ENCODE measurements around the gene GGTA1.
"Not testable (repeated sequence)": the region's sequence is repeated elsewhere in the genome, so short reads cannot be mapped to it uniquely, and the experiment has no call there.

Gene GGTA1

GRCh38 chr9:121518634-121519033 lies 19.0 kb upstream of the GGTA1 start:
- no peak overlapping the region for H2AFZ ChIP-seq (ENCODE audit: low read depth, low read length, severe bottlenecking)
- no peak for TF ChIP-seq CTCF (IDR thresholded peaks at IDR 0.05; ENCODE audit: insufficient read depth, low read length, poor library complexity, severe bottlenecking)
- no peak for TF ChIP-seq EZH2phosphoT487 (conservative IDR thresholded peaks at IDR 0.05; ENCODE audit: low read length)
- no peaks in the 10 kb centered on the region for H3K36me3 ChIP-seq (ENCODE audit: low read length)
- no peaks in the 10 kb centered on the region for H4K20me1 ChIP-seq (ENCODE audit: low read depth, low read length)
- no peak overlapping the region for H3K27ac ChIP-seq (ENCODE audit: low read depth, low read length)
- H3K4me2 ChIP-seq (ENCODE audit: low read depth, low read length, poor library complexity, severe bottlenecking): no peak overlapping the region
- H3K79me2 ChIP-seq (ENCODE audit: insufficient read depth, low read length): no peaks in the 10 kb centered on the region
- no peak overlapping the region for H3K9ac ChIP-seq (ENCODE audit: low read length)
- no peaks in the 10 kb centered on the region for H3K9me3 ChIP-seq (ENCODE audit: insufficient read depth, low read length)
- H3K27me3 ChIP-seq (ENCODE audit: low read length): no peaks in the 10 kb centered on the region
- H3K4me3 ChIP-seq (ENCODE audit: insufficient read depth, low read length, poor library complexity, severe bottlenecking): no peak overlapping the region
- no peaks in the 10 kb centered on the region for H3K9me2 ChIP-seq (replicated peaks; ENCODE audit: insufficient read depth, low read length)
- H3F3A ChIP-seq (ENCODE audit: insufficient read depth): no peaks in the 10 kb centered on the region

GRCh38 chr9:121513166-121513565 lies 13.5 kb upstream of the GGTA1 start:
- H3K9me2 ChIP-seq (replicated peaks; ENCODE audit: insufficient read depth, low read length); H2AFZ ChIP-seq (ENCODE audit: low read depth, low read length, severe bottlenecking); H3K4me3 ChIP-seq (ENCODE audit: insufficient read depth, low read length, poor library complexity, severe bottlenecking); H3K36me3 ChIP-seq (ENCODE audit: low read length); H3K4me2 ChIP-seq (ENCODE audit: low read depth, low read length, poor library complexity, severe bottlenecking); H3K79me2 ChIP-seq (ENCODE audit: insufficient read depth, low read length); H3K27ac ChIP-seq (ENCODE audit: low read depth, low read length); H3F3A ChIP-seq (ENCODE audit: insufficient read depth); H3K27me3 ChIP-seq (ENCODE audit: low read length); H4K20me1 ChIP-seq (ENCODE audit: low read depth, low read length); H3K9ac ChIP-seq (ENCODE audit: low read length); H3K9me3 ChIP-seq (ENCODE audit: insufficient read depth, low read length): not testable (repeated sequence)

GRCh38 chr9:121510766-121511550 lies 11.3 kb upstream of the GGTA1 start:
- no peak overlapping the region for H3K27ac ChIP-seq (ENCODE audit: low read depth, low read length)
- H3K36me3 ChIP-seq (ENCODE audit: low read length): no peaks in the 10 kb centered on the region
- no peak overlapping the region for H3K4me2 ChIP-seq (ENCODE audit: low read depth, low read length, poor library complexity, severe bottlenecking)
- H3F3A ChIP-seq (ENCODE audit: insufficient read depth): no peaks in the 10 kb centered on the region
- H2AFZ ChIP-seq (ENCODE audit: low read depth, low read length, severe bottlenecking): no peak overlapping the region
- H4K20me1 ChIP-seq (ENCODE audit: low read depth, low read length): no peaks in the 10 kb centered on the region
- H3K9me3 ChIP-seq (ENCODE audit: insufficient read depth, low read length): no peaks in the 10 kb centered on the region
- no peaks in the 10 kb centered on the region for H3K79me2 ChIP-seq (ENCODE audit: insufficient read depth, low read length)
- no peak overlapping the region for H3K9ac ChIP-seq (ENCODE audit: low read length)
- TF ChIP-seq CTCF (IDR thresholded peaks at IDR 0.05; ENCODE audit: insufficient read depth, low read length, poor library complexity, severe bottlenecking) (no peak), EZH2phosphoT487 (conservative IDR thresholded peaks at IDR 0.05; ENCODE audit: low read length) (no peak)
- H3K27me3 ChIP-seq (ENCODE audit: low read length): no peaks in the 10 kb centered on the region
- no peaks in the 10 kb centered on the region for H3K9me2 ChIP-seq (replicated peaks; ENCODE audit: insufficient read depth, low read length)
- H3K4me3 ChIP-seq (ENCODE audit: insufficient read depth, low read length, poor library complexity, severe bottlenecking): no peak overlapping the region

- Histone ChIP-seq H3K9me3 (ENCODE audit: insufficient read depth, low read length) (no peaks in the 10 kb centered on the region), H3K27ac (ENCODE audit: low read depth, low read length) (no peak overlapping the region), H3K9ac (ENCODE audit: low read length) (no peak overlapping the region), H3K27me3 (ENCODE audit: low read length) (no peaks in the 10 kb centered on the region), H4K20me1 (ENCODE audit: low read depth, low read length) (no peaks in the 10 kb centered on the region), H2AFZ (ENCODE audit: low read depth, low read length, severe bottlenecking) (no peak overlapping the region), H3K36me3 (ENCODE audit: low read length) (no peaks in the 10 kb centered on the region), H3K4me3 (ENCODE audit: insufficient read depth, low read length, poor library complexity, severe bottlenecking) (no peak overlapping the region), H3K79me2 (ENCODE audit: insufficient read depth, low read length) (no peaks in the 10 kb centered on the region), H3K4me2 (ENCODE audit: low read depth, low read length, poor library complexity, severe bottlenecking) (no peak overlapping the region), H3F3A (ENCODE audit: insufficient read depth) (no peaks in the 10 kb centered on the region), H3K9me2 (replicated peaks; ENCODE audit: insufficient read depth, low read length) (no peaks in the 10 kb centered on the region)
- TF ChIP-seq EZH2phosphoT487 (conservative IDR thresholded peaks at IDR 0.05; ENCODE audit: low read length) (no peak), CTCF (IDR thresholded peaks at IDR 0.05; ENCODE audit: insufficient read depth, low read length, poor library complexity, severe bottlenecking) (no peak)
Observed at GRCh38 chr9:121509180-121509579, 9.5 kb upstream of the GGTA1 start.
